HG03196 (cell line): ENCODE data around the gene PDZRN4.

Source experiments
- ATAC-seq: cut with Tn5 transposase; IDR thresholded peaks from one replicate; pipeline ENCODE4 v1.9.1; 2021; ENCODE audit not compliant: unreplicated experiment

The PDZRN4 gene

DNA sequence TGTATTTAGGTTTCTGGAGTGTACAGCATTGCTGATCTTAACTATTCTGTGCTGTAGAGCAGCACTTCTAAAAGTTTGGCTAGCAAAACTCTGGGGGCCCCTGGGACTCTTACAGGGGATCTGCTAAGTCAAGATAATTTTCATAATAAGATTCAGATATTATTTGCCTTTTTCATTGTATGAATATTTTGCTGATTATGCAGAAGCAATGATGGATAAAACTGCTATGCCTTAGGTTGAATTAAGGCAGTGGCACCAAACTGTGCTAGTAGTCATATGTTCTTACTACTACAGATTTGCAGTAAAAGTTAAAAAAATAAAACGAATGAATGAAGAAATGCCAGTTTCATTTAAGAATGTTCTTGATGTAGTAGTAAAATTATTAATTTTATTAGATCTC is 160.1 kb downstream of the PDZRN4 start:
- ATAC-seq, result no peak

DNA sequence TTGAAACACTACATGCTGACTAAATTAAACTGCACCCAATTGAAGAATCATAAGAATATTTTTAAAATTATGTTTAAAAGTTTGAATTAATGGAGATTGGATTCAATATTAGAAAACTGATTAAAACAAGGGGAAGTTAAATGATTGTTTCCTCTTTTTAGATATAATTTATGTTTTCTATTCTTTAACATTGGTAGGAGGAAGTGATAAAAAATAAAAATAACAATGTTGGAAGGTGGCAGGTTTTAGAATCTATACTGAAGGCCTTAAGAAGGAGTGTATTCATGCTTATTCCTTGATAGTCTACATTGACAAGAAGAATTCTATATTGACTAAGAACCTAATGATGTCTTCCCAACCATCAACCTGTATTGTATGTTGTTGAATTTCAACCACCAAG is 168.1 kb downstream of the PDZRN4 start:
- ATAC-seq, result no peak

- ATAC-seq, result no peak
Observed at GRCh38 chr12:41361738-41362137, 173.6 kb downstream of the PDZRN4 start.

DNA sequence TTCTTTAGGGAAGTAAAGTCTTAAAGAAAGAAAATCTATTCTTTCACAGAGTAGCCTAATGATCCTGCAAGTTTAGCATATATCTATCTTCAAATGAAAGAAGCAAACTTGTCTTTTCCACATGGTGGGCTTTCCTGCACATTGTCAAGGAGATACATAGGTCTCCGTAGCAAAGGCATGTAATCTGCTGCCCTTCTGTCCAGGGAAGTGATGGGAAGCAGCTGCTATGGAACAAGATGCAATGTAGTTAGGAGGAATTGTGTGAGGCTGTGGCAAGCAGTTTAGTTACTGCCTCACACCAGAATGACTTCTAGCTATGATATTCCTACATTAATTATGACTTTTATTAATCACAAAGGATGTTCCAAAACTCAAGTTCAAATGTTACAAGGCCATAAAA is 174.4 kb downstream of the PDZRN4 start:
- no peak for ATAC-seq

DNA sequence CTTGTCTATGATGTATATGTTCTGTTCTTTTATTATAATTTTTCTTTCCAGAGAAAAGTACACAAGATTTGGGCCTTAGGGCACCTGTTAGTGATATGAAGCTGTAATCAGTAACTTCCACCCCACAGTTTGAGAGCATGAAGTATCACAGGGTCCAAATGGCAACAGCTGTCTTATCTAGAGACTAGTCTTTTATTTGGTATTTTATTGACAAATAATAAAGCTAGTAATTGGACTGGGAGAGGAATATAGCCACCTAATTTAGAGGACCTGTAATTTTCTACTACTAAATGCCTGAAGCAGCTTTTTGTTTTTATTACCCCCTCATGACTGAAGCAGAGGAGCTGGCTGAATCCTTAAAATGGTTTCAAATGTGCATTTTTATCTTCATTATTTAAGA is 174.8 kb downstream of the PDZRN4 start:
- no peak for ATAC-seq

GRCh38 chr12:41364211-41364610 is 176.1 kb downstream of the PDZRN4 start:
- no peak for ATAC-seq

GRCh38 chr12:41365653-41366171 is 177.6 kb downstream of the PDZRN4 start:
- ATAC-seq, result no peak

- ATAC-seq, result no peak
Observed at GRCh38 chr12:41367726-41368405, 179.7 kb downstream of the PDZRN4 start.

DNA sequence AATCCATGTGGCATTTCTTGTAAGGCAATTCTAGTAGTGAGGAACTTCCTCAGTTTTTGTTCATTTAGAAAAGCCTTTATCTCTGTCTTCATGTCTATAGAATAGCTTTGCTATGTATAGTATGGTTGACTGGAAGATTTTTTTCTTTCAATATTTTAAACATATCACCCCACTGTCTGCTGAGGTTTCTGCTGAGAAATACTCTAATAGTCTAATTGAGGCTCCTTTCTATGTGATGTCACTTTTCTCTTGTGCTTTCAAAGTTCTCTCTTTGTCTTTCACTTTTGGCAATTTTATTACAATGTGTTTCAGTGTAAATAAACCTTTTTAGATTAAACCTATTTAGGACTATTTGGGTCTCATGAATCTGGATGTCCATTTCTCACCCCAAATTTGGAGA is 192.8 kb downstream of the PDZRN4 start:
- ATAC-seq, result no peak

DNA sequence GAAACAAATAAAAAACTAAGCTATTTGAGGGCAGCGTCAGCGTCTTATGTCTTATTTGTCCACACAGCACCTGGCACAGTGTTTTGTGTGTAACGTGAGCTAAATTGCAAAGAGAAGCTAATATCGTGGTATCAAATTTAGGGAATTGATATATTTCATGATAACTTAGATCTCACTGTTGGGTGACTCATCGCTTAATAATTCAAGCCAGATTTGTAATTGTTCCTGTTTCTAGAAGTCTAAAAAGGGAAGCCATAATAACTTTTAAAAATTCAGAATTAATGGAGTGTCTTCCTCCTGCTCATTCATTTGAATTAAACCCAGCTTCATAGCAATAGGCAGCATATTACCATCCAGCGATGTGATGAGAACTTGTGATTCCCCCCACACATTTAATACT is 214.7 kb downstream of the PDZRN4 start:
- ATAC-seq, result no peak

- ATAC-seq, result no peak
Observed at GRCh38 chr12:41407232-41407799, 219.2 kb downstream of the PDZRN4 start.

DNA sequence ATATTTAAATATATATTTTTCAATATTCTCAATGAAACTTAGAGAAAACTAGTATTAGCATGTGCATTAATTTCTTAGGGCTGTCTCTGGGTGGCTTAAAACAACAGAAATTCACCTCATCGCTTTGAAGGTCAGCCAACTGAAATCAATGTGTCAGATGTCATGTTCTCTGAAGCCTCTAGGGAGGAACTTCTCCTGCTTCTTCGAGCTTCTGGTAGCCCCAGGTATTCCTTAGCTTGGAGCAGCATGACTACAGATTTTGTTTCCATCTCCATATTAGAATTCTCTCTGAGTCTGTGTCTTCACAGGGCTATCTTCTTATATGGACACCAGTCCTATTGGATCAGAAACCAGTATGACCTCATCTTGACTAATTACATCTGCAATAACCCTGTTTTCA is 221.5 kb downstream of the PDZRN4 start:
- no peak for ATAC-seq

- no peak for ATAC-seq
Observed at GRCh38 chr12:41418586-41418985, 230.5 kb downstream of the PDZRN4 start.

DNA sequence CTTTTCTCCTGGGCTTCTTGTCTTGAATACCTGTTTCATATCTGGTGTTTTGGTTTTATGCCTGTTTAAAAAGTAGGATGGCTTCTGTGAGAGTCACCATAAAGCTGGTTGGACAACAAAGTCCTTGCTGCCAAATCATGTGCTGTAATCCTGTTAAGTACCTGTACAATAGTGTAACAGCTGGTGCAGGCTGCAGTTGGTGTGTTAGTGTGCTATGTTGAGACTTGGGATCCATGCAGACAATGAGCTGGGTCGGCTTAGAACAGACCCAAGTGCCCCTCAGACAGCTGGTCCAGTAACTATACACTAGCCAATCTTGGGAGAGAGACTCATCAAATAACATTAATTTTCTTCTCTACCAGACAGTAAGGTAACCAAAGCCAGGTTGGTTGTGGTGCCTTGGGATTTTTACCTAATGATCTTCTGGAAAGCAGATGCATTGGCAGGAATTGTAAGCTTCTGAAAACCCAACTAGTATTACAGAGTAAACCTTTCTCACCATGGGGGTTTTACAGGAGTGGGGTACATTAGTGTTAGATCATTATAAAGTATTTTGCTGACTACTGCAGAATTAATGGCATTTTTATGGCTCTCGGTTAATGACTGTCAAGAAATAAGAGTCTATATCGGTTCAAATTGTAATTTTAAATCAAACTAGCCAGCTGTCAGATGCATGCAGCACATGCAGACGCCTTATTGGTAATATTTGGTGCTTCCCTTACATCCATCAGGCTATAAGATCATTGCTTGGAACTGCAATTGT is 231.2 kb downstream of the PDZRN4 start:
- ATAC-seq, result no peak

DNA sequence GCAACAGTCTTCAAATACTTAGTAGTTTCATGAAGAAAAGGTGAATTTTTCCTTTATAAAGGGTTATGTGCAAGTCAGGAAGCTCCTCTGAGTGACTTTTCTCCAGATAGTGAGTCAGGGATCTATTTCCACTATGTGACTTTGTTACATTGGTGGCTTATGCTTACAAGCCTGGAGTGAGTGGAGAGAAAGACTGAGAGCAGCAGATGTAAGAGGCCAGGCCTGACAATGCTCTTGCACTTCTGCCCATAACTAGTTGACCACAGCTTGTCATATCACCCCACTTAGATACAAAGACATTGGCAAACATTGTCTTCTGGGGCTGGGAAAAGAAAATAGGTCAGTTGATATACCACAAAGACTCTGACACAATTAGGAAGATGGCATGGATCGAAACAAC is 236.5 kb downstream of the PDZRN4 start:
- no peak for ATAC-seq

DNA sequence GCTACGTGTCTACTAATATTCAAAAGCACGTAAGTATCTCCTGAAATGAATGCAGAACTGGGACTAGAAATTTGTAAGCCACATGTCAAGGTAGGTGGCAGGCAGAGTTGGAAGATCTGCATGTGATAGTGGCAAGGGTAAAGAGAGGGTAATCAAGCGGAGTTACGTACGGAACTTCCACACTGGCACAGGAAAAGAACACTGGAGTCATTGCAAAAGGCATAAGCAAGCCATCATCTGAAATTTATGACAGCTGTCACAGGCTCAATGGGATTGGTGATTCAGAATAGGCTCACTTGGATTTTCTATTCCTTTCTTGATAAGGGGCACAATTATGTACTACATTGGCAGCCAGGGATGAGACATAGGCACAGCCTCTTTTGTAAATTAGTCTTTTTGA is 245.3 kb downstream of the PDZRN4 start:
- no peak for ATAC-seq

DNA sequence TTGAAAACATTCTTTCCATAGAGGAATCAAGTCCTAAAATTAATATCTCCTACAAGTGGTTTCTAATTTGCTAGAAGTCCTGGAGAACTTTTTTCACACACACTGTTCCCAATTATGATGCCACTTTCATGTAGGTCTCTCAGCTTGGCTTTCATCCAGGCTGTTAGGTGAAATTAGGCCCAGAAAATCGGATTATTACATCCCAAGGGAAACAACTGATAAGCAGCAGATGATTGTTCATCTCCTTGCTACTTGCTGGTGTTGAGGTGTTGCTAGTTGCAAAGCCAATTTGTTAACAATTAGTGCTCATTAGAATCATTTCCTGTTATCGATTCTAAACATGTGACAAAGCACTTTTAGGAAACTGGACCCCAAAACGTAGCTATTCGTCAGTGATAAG is 248.0 kb downstream of the PDZRN4 start:
- no peak for ATAC-seq

DNA sequence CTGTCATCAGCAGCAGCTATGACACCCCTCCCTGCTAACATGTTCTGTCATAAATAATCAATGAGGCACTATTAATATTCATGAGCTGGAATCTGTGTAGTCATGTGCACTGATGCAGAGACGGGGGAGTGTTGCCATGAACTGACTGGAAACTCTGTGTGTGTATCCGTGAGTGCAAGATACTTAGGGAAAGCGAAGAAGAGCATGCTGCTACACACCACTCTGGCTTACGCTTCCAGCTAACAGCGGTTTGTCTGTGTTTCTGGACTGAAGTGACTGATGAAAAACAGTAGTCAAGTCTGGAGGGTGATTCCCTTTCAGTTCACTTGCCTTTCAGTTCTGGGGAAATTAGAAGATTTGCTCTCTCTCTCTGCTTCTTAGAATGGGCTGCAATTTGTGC is 249.4 kb downstream of the PDZRN4 start:
- no peak for ATAC-seq

DNA sequence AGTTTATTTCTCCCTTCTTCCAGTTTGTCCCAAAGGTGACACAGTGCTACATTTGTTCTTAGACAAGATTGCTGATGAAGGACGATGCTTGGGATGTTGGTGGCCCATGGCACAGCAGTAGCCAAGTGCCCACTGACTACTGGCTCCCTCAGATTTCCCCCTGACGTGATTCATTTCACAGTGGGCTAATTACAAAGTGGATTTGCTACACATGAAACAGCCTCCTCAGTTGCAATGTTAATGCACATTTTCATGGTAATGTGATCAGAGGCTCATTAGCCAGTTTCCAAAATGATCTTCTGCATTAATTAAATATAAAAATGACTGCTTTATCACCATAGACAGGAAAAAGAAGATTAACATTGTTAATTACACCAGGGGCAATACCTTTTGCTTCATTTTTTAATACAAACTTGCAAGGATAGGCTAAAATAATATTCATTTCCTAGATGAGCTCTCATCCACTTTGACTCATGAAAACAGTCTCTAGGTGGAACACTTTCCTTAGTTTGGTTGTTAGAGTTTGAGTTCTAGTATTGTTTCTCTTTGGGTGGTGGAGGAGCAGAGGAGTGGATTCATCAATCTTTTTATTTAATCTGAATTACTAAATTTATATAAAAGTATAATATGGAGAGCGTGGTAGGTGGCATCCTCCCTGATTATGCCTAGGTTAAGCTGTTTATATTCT is 250.9 kb downstream of the PDZRN4 start:
- no peak for ATAC-seq

GRCh38 chr12:41439801-41440200 is 251.7 kb downstream of the PDZRN4 start:
- no peak for ATAC-seq

DNA sequence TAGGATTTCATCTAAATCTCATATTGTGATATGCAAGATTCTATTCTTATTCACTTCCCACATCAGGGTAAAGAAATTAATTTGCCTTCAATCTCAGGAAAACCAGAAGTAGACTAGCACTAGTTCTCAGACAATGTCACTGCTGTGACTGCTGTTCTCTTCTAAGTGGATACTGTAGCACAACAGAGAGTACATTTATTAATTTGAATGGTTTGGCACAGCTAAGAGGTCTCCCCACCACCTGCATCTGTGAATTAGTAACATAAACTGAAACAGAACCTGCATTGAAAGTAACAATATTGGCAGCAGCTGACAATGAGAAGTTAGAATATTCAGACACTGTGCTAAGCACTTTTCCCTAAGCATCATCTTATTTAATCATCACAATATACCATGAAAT is 253.1 kb downstream of the PDZRN4 start:
- no peak for ATAC-seq

- ATAC-seq, result no peak
Observed at GRCh38 chr12:41442896-41443295, 254.8 kb downstream of the PDZRN4 start.
